ENCODE measurements around the gene CDH23. TPM values are rescaled to one million over a fixed set of nuclear protein-coding genes. Genes with fewer than 3 reads are reported as not detected.

Gene CDH23
- total RNA-seq, 4 donors from 2014 or later, result 2.9 to 16.1 (median 5.9) TPM

GRCh38 chr10:71580926-71581325, 184.2 kb downstream of the CDH23 start:
- TF ChIP-seq POLR2AphosphoS5 (IDR thresholded peaks at IDR 0.05) (no peak), POLR2A (IDR thresholded peaks at IDR 0.05) (no peak), CTCF (IDR thresholded peaks at IDR 0.05) (no peak), EP300 (IDR thresholded peaks at IDR 0.05; ENCODE audit: low read depth) (no peak)
- in situ Hi-C loops (cut with MboI; ENCODE audit: low pct_ligation_motif_present in 1 of 4, low pct_unique_long_range_greater_than_20kb in 1 of 4, low sequenced_read_pairs in 3 of 4) (no loop called here), intact Hi-C loops (cut with DNase I; ENCODE audit: low total_unique reads) (no loop called here)
- Histone ChIP-seq H3K27ac (no peak overlapping the region), H3K36me3 (no peaks in the 10 kb centered on the region), H3K9me3 (no peaks in the 10 kb centered on the region), H3K27me3 (no peaks in the 10 kb centered on the region), H3K4me1 (no peaks in the 10 kb centered on the region), H3K4me3 (no peak overlapping the region)
- DNase-seq, result no peak
- WGBS, 2 donors (ENCODE audit: low coverage in 1 of 2), result 82% methylated on average over 2 of the region's 2 CpGs; no CpG with 5 or more reads in 1 of the 2 donors

GRCh38 chr10:71581376-71581775, 184.7 kb downstream of the CDH23 start:
- Histone ChIP-seq H3K36me3 (no peaks in the 10 kb centered on the region), H3K4me3 (no peak overlapping the region), H3K27ac (no peak overlapping the region), H3K4me1 (no peaks in the 10 kb centered on the region), H3K27me3 (no peaks in the 10 kb centered on the region), H3K9me3 (no peaks in the 10 kb centered on the region)
- intact Hi-C loops (cut with DNase I; ENCODE audit: low total_unique reads) (no loop called here), in situ Hi-C loops (cut with MboI; ENCODE audit: low pct_ligation_motif_present in 1 of 4, low pct_unique_long_range_greater_than_20kb in 1 of 4, low sequenced_read_pairs in 3 of 4) (no loop called here)
- WGBS, 2 donors (ENCODE audit: low coverage in 1 of 2), result 78% methylated on average over 2 of the region's 3 CpGs; no CpG with 5 or more reads in 1 of the 2 donors
- TF ChIP-seq CTCF (IDR thresholded peaks at IDR 0.05), result no peak
- TF ChIP-seq EP300 (IDR thresholded peaks at IDR 0.05; ENCODE audit: low read depth), result no peak
- TF ChIP-seq POLR2AphosphoS5 (IDR thresholded peaks at IDR 0.05), result no peak
- DNase-seq, result no peak

DNA sequence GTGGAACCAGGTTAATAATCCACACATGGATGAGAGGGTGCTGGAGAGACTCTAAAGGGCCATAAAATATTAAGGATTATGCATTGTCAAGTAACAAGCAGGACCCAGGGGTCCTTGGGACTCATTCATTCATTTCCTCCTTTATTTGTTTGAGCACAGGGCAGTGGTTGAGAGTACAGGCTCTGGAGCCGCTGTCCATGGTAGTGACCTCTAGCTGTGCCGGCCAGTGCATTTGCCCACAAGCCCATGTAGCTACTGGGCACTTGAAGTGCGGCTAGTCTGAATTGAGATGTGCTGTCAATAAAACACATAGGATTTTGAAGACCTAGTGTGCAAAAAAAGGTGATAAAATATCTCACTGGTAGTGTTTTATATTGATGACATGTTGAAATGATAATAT, 185.3 kb downstream of the CDH23 start:
- intact Hi-C loops (cut with DNase I; ENCODE audit: low total_unique reads) (no loop called here), in situ Hi-C loops (cut with MboI; ENCODE audit: low pct_ligation_motif_present in 1 of 4, low pct_unique_long_range_greater_than_20kb in 1 of 4, low sequenced_read_pairs in 3 of 4) (no loop called here)
- 68% methylated on average over 3 of the region's 3 CpGs; no CpG with 5 or more reads in 1 of the 2 donors for WGBS, 2 donors (ENCODE audit: low coverage in 1 of 2)
- no peak overlapping the region for H3K4me3 ChIP-seq
- no peak overlapping the region for H3K27ac ChIP-seq
- no peaks in the 10 kb centered on the region for H3K36me3 ChIP-seq
- H3K27me3 ChIP-seq, result no peaks in the 10 kb centered on the region
- H3K4me1 ChIP-seq, result no peaks in the 10 kb centered on the region
- no peaks in the 10 kb centered on the region for H3K9me3 ChIP-seq
- TF ChIP-seq POLR2AphosphoS5 (IDR thresholded peaks at IDR 0.05) (no peak), EP300 (IDR thresholded peaks at IDR 0.05; ENCODE audit: low read depth) (no peak), CTCF (IDR thresholded peaks at IDR 0.05) (no peak), POLR2A (IDR thresholded peaks at IDR 0.05) (no peak)
- no peak for DNase-seq

DNA sequence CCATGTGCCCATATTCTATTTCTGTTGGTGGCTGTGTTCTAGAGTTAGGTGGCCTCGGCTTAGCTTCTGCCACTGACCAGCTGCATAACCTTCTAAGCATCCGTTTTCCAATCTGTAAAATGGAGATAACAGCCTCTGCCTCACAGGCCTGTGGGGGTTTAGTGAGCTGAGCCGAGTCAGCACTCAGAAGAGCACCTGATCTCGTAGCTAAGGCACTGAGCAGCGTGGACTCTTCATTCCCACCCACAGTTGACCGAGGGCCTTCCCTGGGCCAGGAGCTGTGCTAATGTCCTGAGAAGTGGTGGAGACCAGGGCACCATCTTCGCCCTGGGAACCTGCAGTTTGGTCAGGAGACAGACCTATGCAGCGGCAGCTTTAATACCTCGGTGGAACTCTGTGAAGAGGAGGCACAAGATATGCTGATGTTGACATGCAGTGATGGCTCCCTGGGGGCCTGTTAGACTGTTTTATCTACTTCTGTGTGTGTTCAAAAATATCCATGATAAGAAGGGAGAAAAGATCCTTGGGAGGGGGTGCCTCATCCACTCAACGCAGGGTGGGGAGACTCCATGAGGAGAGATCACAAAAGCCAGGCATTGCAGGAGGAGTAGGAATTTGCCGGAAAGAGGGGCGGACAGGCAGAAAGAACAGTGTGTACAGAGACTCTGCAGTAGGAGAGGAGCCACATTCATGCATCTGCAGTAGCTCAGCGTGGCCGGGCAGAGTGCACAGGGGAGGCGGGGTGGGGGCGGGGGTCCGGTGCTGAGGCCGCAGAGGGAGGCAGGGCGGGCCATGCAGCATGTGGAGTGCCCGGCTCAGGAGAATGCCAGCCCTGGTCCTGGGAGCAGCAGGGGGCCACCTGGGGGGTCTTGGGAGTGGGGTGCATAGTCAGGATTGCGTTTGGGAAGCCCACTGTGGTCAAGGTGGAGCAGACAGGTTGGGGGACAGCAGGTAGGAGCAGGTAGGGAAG, 186.1 kb downstream of the CDH23 start:
- no peak for TF ChIP-seq EP300 (IDR thresholded peaks at IDR 0.05; ENCODE audit: low read depth)
- no peak overlapping the region for H3K27ac ChIP-seq
- WGBS, 2 donors (ENCODE audit: low coverage in 1 of 2), result 81 to 84% methylated on average over 6 to 21 of the region's 21 CpGs

More for the DNA sequence above, 186.1 kb downstream of the CDH23 start:
- H3K9me3 ChIP-seq, result no peaks in the 10 kb centered on the region
- DNase-seq, result no peak
- peaks cover 7% of the 10 kb centered on the region for H3K27me3 ChIP-seq
- in situ Hi-C loops (cut with MboI; ENCODE audit: low pct_ligation_motif_present in 1 of 4, low pct_unique_long_range_greater_than_20kb in 1 of 4, low sequenced_read_pairs in 3 of 4) (no loop called here), intact Hi-C loops (cut with DNase I; ENCODE audit: low total_unique reads) (no loop called here)
- no peak overlapping the region for H3K4me3 ChIP-seq
- no peaks in the 10 kb centered on the region for H3K4me1 ChIP-seq
- no peaks in the 10 kb centered on the region for H3K36me3 ChIP-seq

Data from transverse colon (tissue), 4 donors.